Neural cell (in vitro differentiated cells): Measurements from ENCODE around the gene TSEN15.

Experiments
- EP300 ChIP-seq: fragments of 450-650 bp; conservative IDR thresholded peaks from 2 replicates; pipeline ENCODE4 v1.6.1; 2014; ENCODE audit warnings: antibody characterized with exemption, mild to moderate bottlenecking, moderate library complexity; ENCODE audit not compliant: poor library complexity, severe bottlenecking
- POLR2AphosphoS5 ChIP-seq: IDR thresholded peaks from 2 replicates; pipeline ENCODE4 v1.6.1; 2012
- RAD21 ChIP-seq: fragments of 450-650 bp; conservative IDR thresholded peaks from 2 replicates; pipeline ENCODE4 v1.6.1; 2014; ENCODE audit warnings: antibody characterized with exemption, mild to moderate bottlenecking, moderate library complexity
- SMC3 ChIP-seq: fragments of 450-650 bp; conservative IDR thresholded peaks from 2 replicates; pipeline ENCODE4 v1.6.1; 2014; ENCODE audit warnings: antibody characterized with exemption, mild to moderate bottlenecking, moderate library complexity; ENCODE audit not compliant: poor library complexity
- TAF1 ChIP-seq: IDR thresholded peaks from 2 replicates; pipeline ENCODE4 v1.6.1; 2012; ENCODE audit warnings: low read depth
- TF ChIP-seq, protein P1 (sequence below): fragments of 450-650 bp; IDR thresholded peaks from 2 replicates; pipeline ENCODE4 v1.5.1; 2014; ENCODE audit warnings: antibody characterized with exemption, mild to moderate bottlenecking, moderate library complexity; ENCODE audit not compliant: poor library complexity, severe bottlenecking

DNA sequence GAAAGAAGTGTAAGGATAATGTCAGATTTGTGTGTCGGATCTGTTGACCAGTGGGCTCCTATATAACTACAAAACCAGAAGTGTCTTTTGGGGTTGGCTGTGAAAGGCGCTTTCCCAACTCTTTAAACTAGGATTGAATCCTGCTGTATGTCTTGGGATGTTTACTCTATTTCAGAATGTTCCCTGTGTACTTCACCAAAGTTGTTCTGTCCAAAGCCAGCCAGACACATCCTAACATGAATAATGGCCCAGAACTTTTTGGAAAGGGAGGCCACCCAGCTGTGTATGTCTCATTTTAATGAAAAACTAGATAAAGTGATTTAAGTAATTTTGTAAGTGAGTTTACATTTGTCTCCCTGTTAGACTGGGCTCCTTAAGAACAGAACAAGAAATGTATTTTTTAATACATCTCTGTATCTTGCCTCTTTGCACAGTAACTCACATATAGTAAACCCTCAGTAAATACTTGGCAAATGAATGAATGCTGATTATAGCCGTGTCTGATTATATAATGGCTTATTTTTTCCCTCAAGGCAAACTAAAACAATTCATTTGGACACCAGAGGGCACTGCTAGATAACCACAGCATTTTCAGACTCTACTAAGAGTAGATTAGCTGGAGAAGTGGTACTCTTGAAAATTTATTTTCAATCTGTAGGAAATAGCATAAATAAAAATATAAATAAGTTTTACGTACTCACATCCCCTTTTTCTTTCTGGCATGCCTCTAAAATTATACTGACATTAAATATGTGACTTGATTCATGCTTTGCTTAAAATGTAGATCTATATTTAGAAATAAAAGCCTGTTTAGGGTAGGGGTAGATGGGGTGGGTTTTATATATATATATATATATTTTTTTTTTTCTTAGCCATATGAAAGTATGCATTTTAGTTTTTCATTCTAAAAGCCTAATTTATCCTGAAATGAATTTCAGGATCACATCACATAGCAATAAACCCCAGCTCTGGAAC is 23.8 kb downstream of the TSEN15 start:
- TF ChIP-seq, protein P1, sequence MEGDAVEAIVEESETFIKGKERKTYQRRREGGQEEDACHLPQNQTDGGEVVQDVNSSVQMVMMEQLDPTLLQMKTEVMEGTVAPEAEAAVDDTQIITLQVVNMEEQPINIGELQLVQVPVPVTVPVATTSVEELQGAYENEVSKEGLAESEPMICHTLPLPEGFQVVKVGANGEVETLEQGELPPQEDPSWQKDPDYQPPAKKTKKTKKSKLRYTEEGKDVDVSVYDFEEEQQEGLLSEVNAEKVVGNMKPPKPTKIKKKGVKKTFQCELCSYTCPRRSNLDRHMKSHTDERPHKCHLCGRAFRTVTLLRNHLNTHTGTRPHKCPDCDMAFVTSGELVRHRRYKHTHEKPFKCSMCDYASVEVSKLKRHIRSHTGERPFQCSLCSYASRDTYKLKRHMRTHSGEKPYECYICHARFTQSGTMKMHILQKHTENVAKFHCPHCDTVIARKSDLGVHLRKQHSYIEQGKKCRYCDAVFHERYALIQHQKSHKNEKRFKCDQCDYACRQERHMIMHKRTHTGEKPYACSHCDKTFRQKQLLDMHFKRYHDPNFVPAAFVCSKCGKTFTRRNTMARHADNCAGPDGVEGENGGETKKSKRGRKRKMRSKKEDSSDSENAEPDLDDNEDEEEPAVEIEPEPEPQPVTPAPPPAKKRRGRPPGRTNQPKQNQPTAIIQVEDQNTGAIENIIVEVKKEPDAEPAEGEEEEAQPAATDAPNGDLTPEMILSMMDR = peak; percentile 84
- TF ChIP-seq EP300 = no peak
- TF ChIP-seq POLR2AphosphoS5 = no peak
- peak; percentile 98 for TF ChIP-seq SMC3
- TF ChIP-seq TAF1 = no peak
- peak; percentile 95 for TF ChIP-seq RAD21
